Gastrocnemius medialis (tissue), 4 donors: ENCODE measurements around the gene SHROOM3. TPM values are rescaled to one million over a fixed set of nuclear protein-coding genes. Genes with fewer than 3 reads are reported as not detected.
"Not testable (repeated sequence)": the region's sequence is repeated elsewhere in the genome, so short reads cannot be mapped to it uniquely, and the experiment has no call there.

ENCODE experiments used
- ATAC-seq, 2 donors: fragments of 150-250 bp; one replicate each; pipeline ENCODE4 v1.9.1; 2016
- DNase-seq, 2 donors: peaks; one replicate each; pipeline ENCODE4 v3.0.0-alpha.2; 2019
- H3K27ac ChIP-seq, 4 donors: fragments of 200-600 bp; sonication (generic); 1 replicate in 1 of 4; 2 replicates in 3 of 4; pipeline ENCODE4 v1.5.1; 2016 to 2018; ENCODE audit warnings: mild to moderate bottlenecking in 2 of 4, moderate library complexity in 1 of 4
- H3K27me3 ChIP-seq, 3 donors: fragments of 200-600 bp; sonication (generic) in 2 of 3; 1 replicate in 1 of 3; 2 replicates in 2 of 3; pipeline versions ENCODE4 v1.5.1 to v1.6.0; 2016 to 2019; ENCODE audit warnings: mild to moderate bottlenecking in 1 of 3, moderate library complexity in 1 of 3
- H3K36me3 ChIP-seq, 2 donors: fragments of 200-600 bp; sonication (generic) in 1 of 2; one replicate each; pipeline ENCODE4 v1.5.1; 2017 to 2018
- H3K4me1 ChIP-seq, 2 donors: fragments of 200-600 bp; sonication (generic) in 1 of 2; one replicate each; pipeline ENCODE4 v1.5.1; 2016 to 2017; ENCODE audit warnings: mild to moderate bottlenecking in 2 of 2
- H3K4me3 ChIP-seq, 4 donors: fragments of 200-600 bp; sonication (generic) in 3 of 4; 1 replicate in 1 of 4; 2 replicates in 3 of 4; pipeline ENCODE4 v1.5.1; 2016 to 2019; ENCODE audit warnings: mild to moderate bottlenecking in 2 of 4
- H3K9me3 ChIP-seq, 3 donors: fragments of 200-600 bp; sonication (generic) in 2 of 3; 1 replicate in 1 of 3; 2 replicates in 2 of 3; pipeline ENCODE4 v1.5.1; 2016 to 2019
- POLR2A ChIP-seq, 2 donors: fragments of 450-650 bp; IDR thresholded peaks; one replicate each; pipeline ENCODE4 v1.6.1; 2017; ENCODE audit warnings: antibody characterized with exemption in 2 of 2, mild to moderate bottlenecking in 2 of 2, moderate library complexity in 2 of 2
- in situ Hi-C, 4 donors: fragments of 200-750 bp; cut with MboI; loops; one replicate each; pipeline versions ENCODE4 v1.15.0 to v1.8.0; 2017; ENCODE audit warnings: low sequenced_read_pairs in 4 of 4
- intact Hi-C: fragments of 100-400 bp; cut with DNase I; formaldehyde crosslinking; loops from one replicate; pipeline ENCODE4 v1.15.1; 2023; ENCODE audit warnings: low total_unique reads
- total RNA-seq, 4 donors: library from RNA; depleted of rRNA; stranded (reverse); fragments of >200 nt; gene quantifications; one replicate each; pipeline versions ENCODE4 v1.1.0 to v1.2.3, GENCODE V29; 2016
- TF ChIP-seq, protein P1 (sequence below), 5 experiments: fragments of 450-650 bp in 3 of 5; fragments of 200-600 bp in 2 of 5; sonication (generic) in 2 of 5; IDR thresholded peaks in 4 of 5; conservative IDR thresholded peaks in 1 of 5; 1 replicate in 4 of 5; 2 replicates in 1 of 5; pipeline ENCODE4 v1.5.1; 2016 to 2019; ENCODE audit warnings: antibody characterized with exemption in 5 of 5, mild to moderate bottlenecking in 3 of 5, moderate library complexity in 3 of 5

SHROOM3 gene
- total RNA-seq, 4 donors from 2014 or later: 0.20 to 1.7 (median 0.98) TPM

DNA sequence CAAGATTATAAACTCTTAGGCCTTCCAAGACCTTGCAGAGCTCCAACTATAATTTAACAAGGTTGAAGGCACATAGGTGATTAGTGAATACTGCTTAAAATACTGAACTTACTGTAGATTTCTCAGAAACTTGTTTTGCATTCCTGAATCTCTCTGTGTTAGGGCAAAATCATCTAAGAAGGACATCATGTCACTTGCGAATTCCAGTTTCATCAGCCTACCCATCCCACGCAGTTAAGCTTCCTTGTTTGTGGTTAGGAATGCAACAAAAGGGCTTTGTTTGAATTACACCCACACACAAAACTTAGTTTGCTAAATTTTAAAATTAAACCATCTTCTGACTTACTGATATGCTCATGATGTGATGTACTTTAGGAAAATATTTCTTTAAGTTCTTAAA, 288.9 kb downstream of the SHROOM3 start:
- H3K27ac ChIP-seq: no peak overlapping the region
- H3K9me3 ChIP-seq: no peaks in the 10 kb centered on the region
- no peaks in the 10 kb centered on the region for H3K36me3 ChIP-seq
- in situ Hi-C loops: no loop called here
- H3K4me3 ChIP-seq: no peak overlapping the region
- DNase-seq (no peak), ATAC-seq (no peak)
- intact Hi-C loops: no loop called here
- H3K27me3 ChIP-seq: no peaks in the 10 kb centered on the region
- H3K4me1 ChIP-seq: no peaks in the 10 kb centered on the region
- no peak for TF ChIP-seq POLR2A (IDR thresholded peaks at IDR 0.05)
- TF ChIP-seq, protein P1, sequence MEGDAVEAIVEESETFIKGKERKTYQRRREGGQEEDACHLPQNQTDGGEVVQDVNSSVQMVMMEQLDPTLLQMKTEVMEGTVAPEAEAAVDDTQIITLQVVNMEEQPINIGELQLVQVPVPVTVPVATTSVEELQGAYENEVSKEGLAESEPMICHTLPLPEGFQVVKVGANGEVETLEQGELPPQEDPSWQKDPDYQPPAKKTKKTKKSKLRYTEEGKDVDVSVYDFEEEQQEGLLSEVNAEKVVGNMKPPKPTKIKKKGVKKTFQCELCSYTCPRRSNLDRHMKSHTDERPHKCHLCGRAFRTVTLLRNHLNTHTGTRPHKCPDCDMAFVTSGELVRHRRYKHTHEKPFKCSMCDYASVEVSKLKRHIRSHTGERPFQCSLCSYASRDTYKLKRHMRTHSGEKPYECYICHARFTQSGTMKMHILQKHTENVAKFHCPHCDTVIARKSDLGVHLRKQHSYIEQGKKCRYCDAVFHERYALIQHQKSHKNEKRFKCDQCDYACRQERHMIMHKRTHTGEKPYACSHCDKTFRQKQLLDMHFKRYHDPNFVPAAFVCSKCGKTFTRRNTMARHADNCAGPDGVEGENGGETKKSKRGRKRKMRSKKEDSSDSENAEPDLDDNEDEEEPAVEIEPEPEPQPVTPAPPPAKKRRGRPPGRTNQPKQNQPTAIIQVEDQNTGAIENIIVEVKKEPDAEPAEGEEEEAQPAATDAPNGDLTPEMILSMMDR (IDR thresholded peaks at IDR 0.05 in 4 of 5, conservative IDR thresholded peaks at IDR 0.05 in 1 of 5): no peak

DNA sequence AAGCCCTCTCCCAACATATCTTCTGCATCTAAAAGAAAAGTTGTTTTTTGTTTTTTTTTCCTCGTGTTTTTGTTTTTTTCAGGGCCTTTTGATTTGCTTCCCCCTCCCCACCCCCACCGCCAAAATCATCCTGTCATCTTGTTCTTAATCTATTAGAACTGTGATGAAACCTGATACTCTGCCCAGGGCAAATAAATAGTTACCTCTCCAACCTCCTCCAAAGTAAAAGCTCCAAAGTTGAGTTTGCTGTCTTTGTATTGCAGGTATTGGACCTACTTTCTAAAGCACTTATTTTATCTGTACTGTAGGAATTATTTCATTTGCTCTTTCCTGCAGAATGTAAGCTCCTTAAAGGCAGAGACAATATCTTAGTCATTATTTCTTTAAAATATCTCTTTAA, 290.0 kb downstream of the SHROOM3 start:
- Histone ChIP-seq H3K36me3 (no peaks in the 10 kb centered on the region), H3K27me3 (no peaks in the 10 kb centered on the region), H3K4me3 (no peak overlapping the region), H3K27ac (no peak overlapping the region), H3K9me3 (no peaks in the 10 kb centered on the region), H3K4me1 (no peaks in the 10 kb centered on the region)
- TF ChIP-seq POLR2A (IDR thresholded peaks at IDR 0.05): no peak
- TF ChIP-seq, protein P1 (IDR thresholded peaks at IDR 0.05 in 4 of 5, conservative IDR thresholded peaks at IDR 0.05 in 1 of 5): no peak
- ATAC-seq (no peak), DNase-seq (no peak)
- in situ Hi-C loops: no loop called here
- intact Hi-C loops: no loop called here

DNA sequence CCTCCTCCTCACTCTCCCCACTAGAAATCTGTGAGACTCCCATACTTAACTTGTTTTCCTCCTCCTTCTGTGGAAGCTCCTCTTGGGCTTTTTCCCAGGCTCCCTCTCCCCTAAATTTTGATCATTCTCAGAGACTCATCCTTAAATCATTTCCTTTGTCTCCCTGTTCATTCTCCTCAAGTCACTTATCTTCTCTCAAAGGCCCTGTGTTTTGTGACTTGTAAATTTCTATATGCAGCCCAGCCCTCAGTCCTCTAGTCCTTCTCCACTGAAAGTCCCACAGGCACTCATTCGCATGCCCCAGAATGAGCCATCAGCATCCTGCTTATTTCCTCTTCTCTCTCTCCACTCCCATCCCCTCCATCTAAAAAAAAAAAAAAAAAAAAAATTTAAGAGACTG, 291.1 kb downstream of the SHROOM3 start:
- intact Hi-C loops (no loop called here), in situ Hi-C loops (no loop called here)
- H3K4me3 ChIP-seq: no peak overlapping the region

DNA sequence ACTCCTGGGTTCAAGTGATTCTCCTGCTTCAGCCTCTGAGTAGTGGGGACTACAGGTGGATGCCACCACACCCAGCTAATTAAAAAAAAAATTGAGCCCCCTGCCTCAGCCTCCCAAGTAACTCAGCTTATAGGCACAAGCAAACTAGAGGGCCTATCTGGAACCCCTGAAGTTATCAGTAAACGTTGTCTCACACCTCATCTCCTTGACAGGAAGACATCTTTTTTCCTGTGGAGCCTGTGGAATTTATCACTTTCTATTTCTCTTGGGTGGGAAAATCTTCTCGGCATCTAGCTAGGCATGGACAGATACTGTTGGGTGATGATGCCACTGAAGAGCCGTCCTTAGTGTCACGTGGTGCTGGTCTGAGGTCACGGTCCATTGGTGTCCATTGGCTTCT, 291.6 kb downstream of the SHROOM3 start:
- Histone ChIP-seq H3K4me3 (no peak overlapping the region), H3K9me3 (no peaks in the 10 kb centered on the region), H3K36me3 (no peaks in the 10 kb centered on the region), H3K27me3 (no peaks in the 10 kb centered on the region), H3K27ac (no peak overlapping the region), H3K4me1 (no peaks in the 10 kb centered on the region)
- ATAC-seq (no peak), DNase-seq (no peak)
- TF ChIP-seq POLR2A (IDR thresholded peaks at IDR 0.05): no peak
- TF ChIP-seq, protein P1 (IDR thresholded peaks at IDR 0.05 in 4 of 5, conservative IDR thresholded peaks at IDR 0.05 in 1 of 5): no peak
- intact Hi-C loops (no loop called here), in situ Hi-C loops (no loop called here)

More for the DNA sequence above, 291.1 kb downstream of the SHROOM3 start:
- TF ChIP-seq POLR2A (IDR thresholded peaks at IDR 0.05): no peak
- TF ChIP-seq, protein P1 (IDR thresholded peaks at IDR 0.05 in 4 of 5, conservative IDR thresholded peaks at IDR 0.05 in 1 of 5): no peak
- Histone ChIP-seq H3K9me3 (no peaks in the 10 kb centered on the region), H3K27ac (no peak overlapping the region), H3K4me1 (no peaks in the 10 kb centered on the region), H3K36me3 (no peaks in the 10 kb centered on the region), H3K27me3 (no peaks in the 10 kb centered on the region)
- DNase-seq (no peak), ATAC-seq (no peak)

DNA sequence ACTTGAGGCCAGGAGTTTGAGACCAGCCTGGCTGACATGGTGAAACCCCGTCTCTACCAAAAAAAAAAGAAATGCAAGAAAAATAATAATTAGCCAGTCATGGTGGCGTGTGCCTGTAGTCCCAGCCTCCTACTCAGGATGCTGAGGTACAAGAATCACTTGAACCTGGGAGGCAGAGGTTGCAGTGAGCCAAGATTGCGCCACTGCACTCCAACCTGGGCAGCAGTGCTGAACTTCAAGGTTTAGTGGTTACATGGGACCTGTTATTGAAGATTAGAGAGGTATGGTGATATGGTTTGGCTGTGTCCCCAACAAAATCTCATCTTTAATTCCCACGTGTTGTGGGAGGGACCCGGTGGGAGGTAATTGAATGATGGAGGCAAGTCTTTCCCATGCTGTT, 292.9 kb downstream of the SHROOM3 start:
- in situ Hi-C loops, H3K27me3 ChIP-seq: not testable (repeated sequence)

More for the DNA sequence above, 292.9 kb downstream of the SHROOM3 start:
- H3K4me1 ChIP-seq, H3K27ac ChIP-seq, intact Hi-C loops, H3K4me3 ChIP-seq, DNase-seq, H3K9me3 ChIP-seq, H3K36me3 ChIP-seq, ATAC-seq: not testable (repeated sequence)
